ENCODE measurements around the gene NGB.

GRCh38 chr14:77314043-77314442, 43.0 kb upstream of the NGB start:
- no peak for TF ChIP-seq CTCF (IDR thresholded peaks at IDR 0.05; ENCODE audit: low read length)
- TF ChIP-seq EZH2 (IDR thresholded peaks at IDR 0.05; ENCODE audit: borderline replicate concordance, low read length), result no peak
